ENCODE results near the gene ZNF345.

The ZNF345 gene

DNA sequence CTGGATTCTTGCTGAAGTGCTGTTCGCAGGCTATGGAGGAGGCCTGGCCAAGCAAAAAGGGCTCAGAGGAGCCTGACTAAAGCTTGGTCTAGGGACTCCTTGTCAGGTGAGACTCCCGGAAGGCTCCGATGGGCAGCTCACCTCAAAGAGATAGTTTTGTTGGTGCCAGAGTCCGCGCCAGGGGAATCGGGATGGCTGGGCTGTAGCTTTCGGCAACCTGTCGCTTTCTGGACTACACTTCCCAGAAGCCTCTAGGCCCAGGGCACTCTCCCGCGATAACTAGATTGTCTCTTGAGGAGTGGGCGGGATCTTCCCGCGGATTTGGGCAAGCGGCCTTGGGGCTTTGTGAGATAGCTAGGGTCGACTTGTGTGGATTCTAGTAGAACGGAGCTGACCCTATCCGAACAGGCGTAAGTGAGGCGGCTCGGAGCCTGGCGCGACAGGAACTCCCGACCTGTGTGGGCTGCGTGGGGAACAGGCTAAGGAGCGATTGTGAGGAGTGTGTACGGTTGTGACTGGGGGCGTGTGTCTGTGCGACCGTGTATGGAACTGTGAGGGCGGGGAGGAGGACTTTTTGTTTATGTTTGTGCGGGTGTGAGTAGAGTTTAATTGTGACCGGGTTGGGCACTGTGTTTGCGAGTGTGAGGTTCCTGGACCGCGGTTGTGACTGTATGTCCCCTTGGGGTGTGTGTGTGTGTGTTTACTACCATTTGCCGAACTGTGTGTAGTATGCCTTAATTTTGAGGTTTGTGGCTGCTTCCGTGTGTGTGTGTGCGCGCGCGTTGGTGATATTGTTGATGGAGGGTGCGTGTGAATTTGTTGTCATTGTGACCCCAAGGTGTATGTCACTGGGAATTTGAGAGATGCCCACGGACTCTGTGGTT lies at the start of gene ZNF345:
ZNF345 (plus strand) TSS at position 318 of the 884 bp plus-strand sequence. CDS start 25,955 bp downstream, outside the sequence.
- DNase-seq = peak; percentile 93

DNA sequence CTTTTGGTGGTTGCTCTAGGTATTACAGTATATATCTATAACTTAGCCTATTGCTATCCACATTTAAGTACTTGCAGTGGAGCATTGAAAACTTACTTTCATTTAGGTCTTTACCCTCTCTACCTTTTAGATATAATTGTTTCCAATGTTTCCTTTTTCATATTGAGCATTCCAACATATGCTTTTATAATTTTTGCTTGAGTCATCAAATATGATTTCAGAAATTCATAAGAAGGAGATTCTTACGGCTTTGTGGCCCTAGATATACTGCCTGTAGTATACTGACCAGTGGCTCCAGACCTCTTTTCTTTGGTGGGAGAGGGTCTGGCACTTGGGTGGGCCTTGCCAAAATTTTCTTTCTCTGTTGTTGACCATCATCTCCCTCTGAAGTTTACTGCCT lies 45.3 kb upstream of the ZNF345 start:
- DNase-seq = no peak

DNA sequence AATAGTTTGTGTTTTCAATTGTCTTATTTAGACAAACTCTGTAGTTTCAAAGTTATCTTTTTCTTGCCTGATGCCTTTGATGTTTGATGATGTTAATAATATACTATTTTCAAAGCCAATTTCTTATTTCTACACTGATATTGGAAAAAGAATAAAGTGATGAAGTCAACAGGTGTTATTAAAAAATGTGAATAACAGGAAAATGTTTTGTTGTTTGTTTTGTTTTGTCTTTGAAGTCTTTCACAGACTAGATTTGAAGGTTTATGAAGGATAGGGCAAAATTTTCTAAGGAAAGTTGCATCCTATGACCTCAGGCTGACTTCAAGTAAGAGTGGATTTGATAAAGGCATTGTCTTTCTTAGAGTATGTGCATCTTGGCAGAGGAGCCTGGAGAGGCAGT lies 43.6 kb upstream of the ZNF345 start:
- DNase-seq = no peak

DNA sequence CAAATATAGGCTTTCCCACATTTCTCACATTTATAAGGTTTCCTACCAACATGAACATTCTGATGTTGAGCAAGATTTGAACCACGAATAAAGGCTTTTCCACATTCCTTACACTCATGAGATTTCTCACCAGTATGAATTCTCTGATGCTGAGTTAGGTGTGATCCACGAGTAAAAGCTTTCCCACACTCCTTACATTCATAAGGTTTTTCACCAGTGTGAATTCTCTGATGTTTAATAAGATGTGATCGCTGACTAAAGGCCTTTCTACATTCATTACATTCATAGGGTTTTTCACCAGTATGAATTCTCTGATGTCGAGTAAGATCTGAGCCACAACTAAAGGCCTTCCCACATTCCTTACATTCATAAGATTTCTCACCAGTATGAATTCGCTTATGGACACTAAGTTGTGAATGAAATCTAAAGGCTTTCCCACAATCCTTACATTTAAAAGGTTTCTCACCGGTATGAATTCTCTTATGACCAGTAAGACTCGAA lies 31.5 kb upstream of the ZNF345 start:
- no peak for DNase-seq

DNA sequence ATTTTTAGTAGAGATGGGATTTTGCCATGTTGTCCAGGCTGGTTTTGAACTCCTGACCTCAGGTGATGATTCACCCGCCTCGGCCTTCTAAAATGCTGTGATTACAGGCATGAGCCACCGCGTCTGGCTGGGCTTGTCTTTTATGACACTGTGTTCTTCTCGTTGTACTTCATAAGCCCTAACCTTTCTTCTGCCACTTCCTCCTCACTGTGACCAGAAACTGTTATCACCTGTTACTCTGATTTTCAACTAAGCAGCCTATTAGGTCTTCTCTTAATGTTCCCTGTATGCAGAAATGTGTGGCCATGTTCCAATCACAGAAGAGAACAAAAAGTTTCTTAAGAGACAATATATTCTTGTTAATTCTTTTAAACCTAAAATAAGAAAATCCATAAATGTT lies 28.9 kb upstream of the ZNF345 start:
- DNase-seq = no peak

DNA sequence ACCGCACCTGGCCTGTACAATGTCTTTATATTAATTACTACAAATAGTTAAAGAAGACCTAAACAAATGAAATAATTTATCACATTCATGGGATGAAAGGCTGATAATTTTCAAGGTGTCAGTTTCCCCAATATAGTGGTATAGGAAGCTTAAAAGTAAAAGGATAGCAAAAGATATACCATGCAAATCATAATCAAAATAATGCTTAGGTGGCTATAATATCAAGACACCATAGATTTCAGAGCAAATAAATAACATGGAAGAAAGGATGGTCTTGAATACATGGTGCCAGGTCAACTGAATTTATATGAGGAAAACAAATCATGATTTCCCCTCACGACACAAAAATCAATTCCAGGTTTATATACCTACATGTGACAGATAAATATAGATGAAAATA lies 17.2 kb upstream of the ZNF345 start:
- no peak for DNase-seq

DNA sequence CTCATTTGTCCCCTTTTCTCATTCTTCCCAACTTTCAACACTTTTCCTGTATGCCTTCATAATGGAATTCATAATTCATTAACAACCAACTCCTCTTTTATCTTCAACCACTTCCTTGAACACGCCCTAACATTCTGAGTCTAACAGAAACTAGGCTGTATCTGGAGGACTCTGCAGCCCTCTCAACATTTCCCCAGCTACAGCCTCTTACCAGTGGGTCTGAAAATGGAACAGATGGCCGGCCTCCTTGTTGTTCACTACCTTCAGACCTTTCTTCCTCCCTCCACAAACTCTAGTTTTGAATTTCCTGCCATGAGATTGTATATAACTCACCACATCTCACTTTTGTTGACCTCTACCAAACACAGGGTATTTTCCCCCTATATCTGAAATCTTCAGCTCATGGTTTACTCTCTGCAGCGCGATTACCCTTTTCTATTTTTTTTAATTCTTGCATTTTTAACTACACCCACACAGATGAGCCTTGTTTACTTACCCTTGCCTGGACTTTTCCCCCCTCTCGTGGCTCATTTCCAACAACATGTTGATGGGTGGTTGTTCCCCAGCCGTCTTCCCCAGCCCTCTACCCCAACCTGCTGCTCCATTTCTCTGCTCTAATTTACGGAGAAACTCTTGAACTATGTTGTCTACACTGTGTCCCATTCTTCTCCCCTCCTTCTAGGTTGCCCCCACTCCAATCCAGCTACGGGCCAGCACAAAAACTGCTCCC lies 13.3 kb upstream of the ZNF345 start:
- no peak for DNase-seq

DNA sequence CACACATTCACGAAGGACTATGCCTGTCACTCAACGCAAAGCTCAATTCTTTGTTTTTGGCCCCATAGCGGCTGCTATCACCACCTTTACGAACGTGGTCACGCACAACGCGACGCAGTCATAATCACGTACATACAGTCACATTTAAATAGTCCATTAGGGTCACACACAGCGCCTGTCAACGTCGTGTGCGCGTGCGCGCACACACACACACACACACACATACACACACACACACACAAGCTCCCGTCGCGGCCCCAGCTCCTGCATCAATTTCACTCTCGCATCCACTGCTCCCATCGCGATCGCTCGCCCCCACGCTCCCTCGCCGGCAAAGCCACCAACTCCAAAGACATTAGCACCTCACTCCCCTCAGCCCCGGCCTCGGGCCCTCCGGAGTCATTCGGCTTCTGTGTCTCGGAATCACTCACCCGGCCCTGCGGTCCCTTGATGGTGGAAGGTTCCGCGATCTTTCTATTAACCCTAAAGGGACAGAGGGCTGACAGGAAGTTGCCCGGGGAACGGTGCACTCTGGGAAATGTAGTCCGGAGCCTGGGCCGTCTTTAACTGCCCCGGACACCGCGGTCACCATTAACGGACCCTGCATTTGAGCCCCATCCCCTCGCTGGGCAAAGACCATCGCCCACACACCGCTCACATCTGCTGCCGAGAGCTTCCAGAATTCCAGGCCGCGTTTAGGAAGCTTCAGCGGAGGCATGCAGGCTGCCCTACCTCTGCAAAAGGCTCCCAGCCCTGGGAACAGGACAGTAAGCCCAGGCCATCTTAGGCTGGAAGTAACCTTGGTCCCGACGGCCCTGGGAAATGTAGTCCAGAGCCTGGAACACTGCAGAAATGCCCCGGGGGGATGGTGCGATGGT lies 12.5 kb upstream of the ZNF345 start, which contains the start of gene ZNF790:
ZNF790 (minus strand) TSS at position 482 of the 878 bp plus-strand sequence. CDS start 12,768 bp downstream, outside the sequence.
- peak; percentile 48 for DNase-seq

DNA sequence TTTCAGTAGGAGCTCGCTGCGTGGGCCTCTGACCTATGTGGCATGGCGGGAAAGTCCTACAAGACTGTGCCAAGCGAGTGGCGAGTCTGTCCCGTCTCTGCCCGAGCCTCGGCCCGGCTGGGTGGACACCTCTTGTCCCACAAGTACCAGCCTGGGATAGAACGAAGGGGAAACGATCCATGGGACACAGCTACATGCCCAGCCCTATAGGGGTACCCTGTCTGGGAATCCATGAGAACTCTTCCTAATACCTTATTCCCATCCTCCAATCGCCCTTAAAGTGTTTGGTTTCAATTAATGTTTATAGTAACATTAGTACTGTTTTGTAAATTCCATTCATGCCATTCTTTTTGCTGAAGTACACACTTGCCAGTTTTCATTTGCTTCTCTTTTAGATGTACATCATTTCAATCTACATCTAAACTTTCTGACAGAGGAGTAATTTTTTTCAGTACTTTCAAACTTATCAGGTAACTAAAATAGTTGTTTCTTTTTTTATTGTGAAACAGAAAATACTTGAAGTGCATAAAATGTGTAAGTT lies 11.8 kb upstream of the ZNF345 start:
- no peak for DNase-seq

DNA sequence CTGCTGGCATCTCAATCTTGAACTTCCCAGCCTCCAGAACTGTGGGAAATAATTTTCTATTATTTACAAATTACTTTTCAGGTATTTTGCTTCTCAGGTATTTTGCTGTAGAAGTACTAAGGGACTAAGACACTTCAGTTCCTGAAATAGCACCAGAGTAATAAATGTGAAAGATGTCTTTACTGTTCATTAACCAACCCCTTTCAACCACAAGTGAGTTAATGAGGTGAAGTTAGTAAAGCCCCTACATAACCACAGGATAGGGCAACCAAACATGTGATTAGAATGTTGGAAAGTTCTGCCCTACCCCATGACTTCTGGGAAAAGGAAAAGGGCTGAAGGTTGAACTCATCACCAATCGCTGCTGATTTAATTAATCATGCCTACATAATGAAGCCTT lies 2.7 kb upstream of the ZNF345 start:
- DNase-seq = no peak

DNA sequence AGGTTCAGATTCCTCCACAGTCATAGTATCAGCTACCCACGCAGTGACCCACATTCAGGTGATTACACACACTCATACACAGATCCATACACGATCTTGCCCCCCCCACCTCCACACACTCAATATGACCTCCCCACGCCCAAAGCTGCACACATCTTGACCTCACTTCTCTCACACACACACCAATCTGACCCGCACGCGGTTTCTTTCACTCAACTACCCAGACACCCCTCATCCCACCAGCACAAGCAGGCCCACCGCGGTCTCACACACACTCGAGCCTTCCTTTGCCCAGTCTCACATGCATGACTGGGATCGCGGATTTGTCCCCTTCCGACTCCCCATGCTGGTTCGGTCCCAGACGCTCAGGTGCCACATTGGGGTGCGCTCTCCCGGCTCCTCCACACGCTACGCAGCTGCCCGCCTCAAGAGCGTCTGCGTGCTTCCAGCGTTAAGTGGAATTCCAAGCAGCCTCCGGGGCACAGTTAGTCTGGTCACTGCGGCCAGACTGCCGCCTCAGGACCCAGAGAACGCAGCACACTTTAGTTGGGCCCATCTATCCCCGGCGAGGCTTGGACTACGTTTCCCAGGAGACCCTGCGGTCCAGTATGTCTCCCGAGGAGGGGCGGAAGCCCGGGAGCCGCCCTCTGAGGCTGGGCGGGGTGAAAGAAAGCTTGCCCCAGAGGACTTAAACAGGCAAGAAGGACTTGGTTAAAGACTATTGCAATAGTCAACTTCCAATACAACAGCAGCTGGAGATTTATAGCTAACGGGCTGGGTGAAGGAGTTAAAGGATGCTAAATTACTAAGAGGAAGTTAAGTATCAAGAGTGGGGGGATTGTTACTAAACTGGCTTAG lies 746 bp upstream of the ZNF345 start:
- peak; percentile 81 for DNase-seq

DNA sequence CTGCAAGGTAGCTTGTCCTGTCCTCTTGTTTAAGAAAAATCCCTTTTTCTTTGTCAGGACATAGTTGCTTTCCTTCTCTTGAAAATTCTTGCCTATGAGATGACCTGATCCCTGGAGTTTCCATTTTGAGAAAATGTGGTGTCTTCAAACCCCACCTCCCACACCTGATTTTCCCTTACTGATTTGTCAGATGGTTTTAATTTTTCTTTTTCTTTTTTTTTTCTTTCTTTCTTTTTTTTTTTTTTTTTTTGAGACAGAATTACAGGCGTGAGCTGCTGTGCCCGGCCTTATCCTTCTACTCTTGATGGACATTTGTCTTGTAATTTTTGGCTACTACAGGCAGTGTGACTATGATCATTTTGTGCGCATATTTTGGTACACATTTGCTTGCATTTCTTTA lies 1.2 kb downstream of the ZNF345 start:
- no peak for DNase-seq

DNA sequence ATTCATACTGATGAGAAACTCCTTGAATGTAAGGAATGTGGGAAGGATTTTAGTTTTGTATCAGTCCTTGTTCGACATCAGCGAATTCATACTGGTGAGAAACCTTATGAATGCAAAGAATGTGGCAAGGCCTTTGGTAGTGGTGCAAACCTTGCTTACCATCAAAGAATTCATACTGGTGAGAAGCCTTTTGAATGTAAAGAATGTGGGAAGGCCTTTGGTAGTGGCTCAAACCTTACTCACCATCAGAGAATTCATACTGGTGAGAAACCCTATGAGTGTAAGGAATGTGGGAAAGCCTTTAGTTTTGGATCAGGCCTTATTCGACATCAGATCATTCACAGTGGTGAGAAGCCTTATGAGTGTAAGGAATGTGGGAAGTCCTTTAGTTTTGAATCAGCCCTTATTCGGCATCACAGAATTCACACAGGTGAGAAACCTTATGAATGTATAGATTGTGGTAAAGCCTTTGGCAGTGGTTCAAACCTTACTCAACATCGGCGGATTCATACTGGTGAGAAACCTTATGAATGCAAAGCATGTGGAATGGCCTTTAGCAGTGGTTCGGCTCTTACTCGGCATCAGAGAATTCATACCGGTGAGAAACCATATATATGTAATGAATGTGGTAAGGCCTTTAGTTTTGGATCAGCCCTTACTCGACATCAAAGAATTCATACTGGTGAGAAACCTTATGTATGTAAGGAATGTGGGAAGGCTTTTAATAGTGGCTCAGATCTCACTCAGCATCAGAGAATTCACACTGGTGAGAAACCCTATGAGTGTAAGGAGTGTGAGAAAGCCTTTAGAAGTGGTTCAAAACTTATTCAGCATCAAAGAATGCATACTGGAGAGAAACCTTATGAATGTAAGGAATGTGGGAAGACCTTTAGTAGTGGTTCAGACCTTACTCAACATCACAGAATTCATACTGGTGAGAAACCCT lies 26.6 kb downstream of the ZNF345 start:
- DNase-seq = no peak

DNA sequence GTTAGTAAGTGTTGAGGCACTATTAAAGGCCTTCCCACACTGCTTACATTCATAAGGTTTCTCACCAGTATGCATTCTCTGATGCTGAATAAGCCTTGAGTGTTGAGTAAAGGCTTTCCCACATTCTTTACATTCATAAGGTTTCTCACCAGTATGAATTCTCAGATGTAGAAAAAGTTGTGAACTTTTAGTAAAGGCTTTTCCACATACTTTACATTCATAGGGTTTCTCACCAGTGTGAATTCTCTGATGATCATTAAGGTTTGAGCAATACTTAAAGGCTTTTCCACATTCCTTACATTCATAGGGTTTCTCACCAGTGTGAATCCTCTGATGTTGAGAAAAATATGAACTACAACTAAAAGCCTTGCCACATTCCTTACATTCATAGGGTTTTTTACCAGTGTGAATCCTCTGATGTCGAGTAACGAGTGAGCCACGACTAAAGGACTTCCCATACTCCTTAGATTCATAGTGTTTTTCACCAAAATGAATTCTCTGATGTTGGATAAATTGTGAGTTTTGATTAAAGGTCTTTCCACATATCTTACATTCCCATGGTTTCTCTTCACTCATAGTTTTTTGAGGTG lies 41.2 kb downstream of the ZNF345 start:
- DNase-seq = no peak

DNA sequence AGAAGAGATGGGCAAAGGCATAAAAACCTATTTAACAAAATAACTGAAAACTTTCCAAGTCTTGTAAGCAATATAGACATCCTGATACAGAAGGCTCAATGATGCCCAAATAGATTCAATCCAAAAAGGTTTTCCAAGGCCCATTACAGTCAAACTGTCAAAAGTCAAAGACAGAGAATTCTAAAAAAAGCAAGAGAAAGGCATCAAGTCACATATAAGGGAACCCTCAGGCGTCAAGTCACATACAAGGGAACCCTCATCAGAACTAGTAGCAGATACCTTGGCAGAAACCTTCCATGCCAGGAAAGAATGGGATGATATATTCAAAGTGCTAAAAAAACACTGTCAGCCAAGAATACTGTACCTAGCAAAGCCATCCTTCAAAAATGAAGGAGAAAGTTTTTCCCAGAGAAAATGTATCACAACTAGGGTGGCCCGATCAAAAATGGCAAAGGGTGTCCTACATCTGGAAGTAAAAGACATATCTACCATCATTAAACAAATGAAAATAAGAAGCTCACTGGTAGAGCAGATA lies 44.2 kb downstream of the ZNF345 start:
- no peak for DNase-seq

DNA sequence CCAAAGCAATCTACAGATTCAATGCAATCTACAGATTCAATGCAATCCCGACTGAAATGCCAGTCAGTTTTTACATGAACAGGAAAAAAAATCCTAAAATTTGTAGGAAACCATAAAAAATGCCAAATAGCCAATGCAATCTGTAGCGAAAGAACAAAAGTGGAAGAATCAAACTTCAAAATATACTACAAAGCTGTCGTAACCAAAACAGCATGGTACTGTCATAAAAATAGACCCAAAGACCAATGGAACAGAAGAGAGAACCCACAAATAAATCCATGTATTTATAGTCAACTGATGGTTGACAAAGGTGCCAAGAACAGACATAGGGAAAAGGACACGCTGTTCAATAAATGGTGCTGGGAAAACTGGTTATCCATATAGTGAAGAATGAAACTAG lies 47.7 kb downstream of the ZNF345 start:
- DNase-seq = no peak

DNA sequence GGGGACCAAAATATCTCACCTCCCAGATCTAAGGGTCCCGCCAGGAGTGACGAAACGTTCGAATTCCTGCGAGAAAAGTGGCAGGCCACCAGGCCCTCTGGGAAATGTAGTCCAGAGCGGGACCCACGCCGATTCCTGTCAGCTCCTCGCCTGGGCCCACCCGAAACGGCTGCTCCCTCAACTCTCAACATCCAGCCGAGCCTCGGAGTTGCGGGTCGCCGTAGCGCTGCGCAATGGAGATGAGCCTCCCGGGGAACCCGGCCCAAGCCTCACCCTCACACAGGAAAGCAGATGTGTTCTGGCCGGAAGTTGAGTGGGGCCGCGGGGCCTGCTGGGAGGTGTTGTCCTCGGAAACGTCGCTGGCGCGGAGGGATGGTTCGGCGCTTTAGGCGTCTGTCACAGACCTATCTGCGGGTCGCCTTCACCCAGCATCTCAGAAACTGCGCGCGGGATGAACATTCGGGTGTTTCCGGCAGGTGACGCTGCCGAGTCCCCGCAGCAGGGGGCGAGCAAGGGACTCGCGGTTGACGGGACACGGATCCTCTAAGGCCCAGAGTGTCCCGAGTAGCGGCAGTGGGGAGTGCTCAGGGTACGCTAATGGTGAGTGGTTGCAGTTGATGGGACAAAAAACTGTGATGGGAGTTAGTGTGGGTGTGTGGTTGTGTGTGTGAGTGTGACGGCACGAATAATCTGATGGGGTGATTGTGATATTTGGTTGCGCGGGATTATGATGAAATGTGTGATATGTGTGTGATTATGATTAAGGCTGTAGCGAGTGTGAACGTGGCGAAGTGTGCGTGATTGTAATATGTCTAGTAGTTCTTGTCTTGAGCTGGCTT lies 65.5 kb downstream of the ZNF345 start, which contains the start of the genes ZNF568 and ZNF829:
ZNF568 (plus strand) TSS at position 341 of the 839 bp plus-strand sequence. CDS start 6,439 bp downstream, outside the sequence.
ZNF829 (minus strand) TSS at position 300 of the 839 bp plus-strand sequence. CDS start 1,124 bp downstream, outside the sequence.
- DNase-seq = peak; percentile 86

DNA sequence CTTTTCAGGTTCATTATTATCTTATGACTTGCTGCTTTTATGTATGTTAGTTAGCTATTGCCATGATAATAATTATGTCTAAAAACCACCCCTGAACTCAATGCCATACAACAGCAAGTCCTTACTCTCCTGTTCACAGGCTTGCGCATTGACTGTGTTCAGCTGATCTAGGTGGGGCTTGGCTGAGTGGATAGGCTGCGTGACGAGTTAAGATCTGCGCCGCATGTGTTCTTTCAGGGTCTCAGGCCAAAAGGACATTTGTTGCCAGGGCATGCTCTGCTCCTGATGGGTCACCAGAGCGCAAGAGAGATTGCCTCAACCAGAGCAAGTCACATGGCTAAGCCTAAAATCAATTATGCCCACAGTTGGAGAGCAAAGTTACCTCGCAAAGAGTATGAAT lies 66.3 kb downstream of the ZNF345 start:
- no peak for DNase-seq

Measured in NCI-H1436 (cell line).